Upper lobe of left lung (tissue), 4 donors: ENCODE data around the gene EXOC7.

ENCODE experiments used
- CTCF ChIP-seq, 6 experiments: fragments of 450-650 bp in 4 of 6; fragments of 200-600 bp in 2 of 6; sonication (generic) in 2 of 6; IDR thresholded peaks; one replicate each; pipeline ENCODE4 v1.5.1; 2016 to 2019; ENCODE audit warnings: antibody characterized with exemption in 6 of 6
- EP300 ChIP-seq, 4 donors: sonication (generic); formaldehyde crosslinking; IDR thresholded peaks; one replicate each; pipeline ENCODE4 v1.5.1; 2017; ENCODE audit warnings: antibody characterized with exemption in 4 of 4, control low read depth in 2 of 4
- POLR2A ChIP-seq, 4 donors: fragments of 450-650 bp; IDR thresholded peaks; one replicate each; pipeline ENCODE4 v1.5.1; 2016 to 2017; ENCODE audit warnings: antibody characterized with exemption in 4 of 4, mild to moderate bottlenecking in 2 of 4
- POLR2AphosphoS5 ChIP-seq, 2 donors: sonication (generic); formaldehyde crosslinking; IDR thresholded peaks; one replicate each; pipeline ENCODE4 v1.5.1; 2017; ENCODE audit warnings: antibody characterized with exemption in 2 of 2

GRCh38 chr17:76088041-76088867, 15.3 kb downstream of the EXOC7 start:
- TF ChIP-seq CTCF (IDR thresholded peaks at IDR 0.05) = no peak
- TF ChIP-seq EP300 (IDR thresholded peaks at IDR 0.05) = no peak
- TF ChIP-seq POLR2AphosphoS5 (IDR thresholded peaks at IDR 0.05) = no peak
- TF ChIP-seq POLR2A (IDR thresholded peaks at IDR 0.05) = no peak
